PC-3 (cell line): Measurements from ENCODE around the gene CEBPG.

Source experiments
- EZH2 ChIP-seq: fragments of 300-600 bp; sonication (generic); IDR thresholded peaks from one replicate; pipeline ENCODE4 v1.6.1; 2017; ENCODE audit warnings: antibody characterized with exemption, mild to moderate bottlenecking, low read length; ENCODE audit not compliant: unreplicated experiment
- EZH2phosphoT487 ChIP-seq: fragments of 300-600 bp; sonication (generic); IDR thresholded peaks from 2 replicates; pipeline ENCODE4 v1.6.1; 2018; ENCODE audit warnings: mild to moderate bottlenecking, antibody characterized with exemption, low read length, borderline replicate concordance
- TF ChIP-seq, protein P1 (sequence below): fragments of 300-600 bp; sonication (generic); conservative IDR thresholded peaks from 2 replicates; pipeline ENCODE4 v1.5.1; 2017; ENCODE audit warnings: antibody characterized with exemption, low read depth, mild to moderate bottlenecking, low read length

DNA sequence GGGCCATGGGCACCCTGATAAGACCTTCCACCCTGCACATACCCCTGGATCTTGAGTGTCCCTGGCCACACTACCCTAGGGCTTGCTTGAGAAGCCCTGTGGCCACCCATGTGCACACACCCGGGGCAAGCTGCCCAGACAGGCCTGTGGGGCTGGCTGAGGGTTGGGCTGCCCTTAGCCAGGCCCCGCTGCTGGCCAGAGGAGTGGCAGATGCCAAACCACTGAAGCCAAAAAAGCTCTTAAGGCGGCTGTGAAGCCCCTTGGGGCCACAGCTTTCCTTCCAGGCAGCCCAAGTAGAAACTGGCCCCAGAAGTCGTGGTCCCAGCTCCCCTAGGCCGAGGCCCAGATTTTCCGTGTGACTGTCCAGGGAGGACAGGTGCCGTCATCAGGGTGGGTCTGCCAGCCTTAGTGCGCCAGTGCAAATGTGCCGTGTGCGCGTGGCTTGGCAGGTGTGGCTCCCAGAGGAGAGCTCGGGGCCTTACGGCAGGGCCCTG, 14.8 kb downstream of the CEBPG start:
- TF ChIP-seq, protein P1, sequence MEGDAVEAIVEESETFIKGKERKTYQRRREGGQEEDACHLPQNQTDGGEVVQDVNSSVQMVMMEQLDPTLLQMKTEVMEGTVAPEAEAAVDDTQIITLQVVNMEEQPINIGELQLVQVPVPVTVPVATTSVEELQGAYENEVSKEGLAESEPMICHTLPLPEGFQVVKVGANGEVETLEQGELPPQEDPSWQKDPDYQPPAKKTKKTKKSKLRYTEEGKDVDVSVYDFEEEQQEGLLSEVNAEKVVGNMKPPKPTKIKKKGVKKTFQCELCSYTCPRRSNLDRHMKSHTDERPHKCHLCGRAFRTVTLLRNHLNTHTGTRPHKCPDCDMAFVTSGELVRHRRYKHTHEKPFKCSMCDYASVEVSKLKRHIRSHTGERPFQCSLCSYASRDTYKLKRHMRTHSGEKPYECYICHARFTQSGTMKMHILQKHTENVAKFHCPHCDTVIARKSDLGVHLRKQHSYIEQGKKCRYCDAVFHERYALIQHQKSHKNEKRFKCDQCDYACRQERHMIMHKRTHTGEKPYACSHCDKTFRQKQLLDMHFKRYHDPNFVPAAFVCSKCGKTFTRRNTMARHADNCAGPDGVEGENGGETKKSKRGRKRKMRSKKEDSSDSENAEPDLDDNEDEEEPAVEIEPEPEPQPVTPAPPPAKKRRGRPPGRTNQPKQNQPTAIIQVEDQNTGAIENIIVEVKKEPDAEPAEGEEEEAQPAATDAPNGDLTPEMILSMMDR: no peak
- TF ChIP-seq EZH2 (no peak), EZH2phosphoT487 (no peak)
